ENCODE measurements around the gene SAP30.
A peak's percentile ranks its signal among the peaks of the same experiment; 100 is the strongest.

SAP30 gene

DNA sequence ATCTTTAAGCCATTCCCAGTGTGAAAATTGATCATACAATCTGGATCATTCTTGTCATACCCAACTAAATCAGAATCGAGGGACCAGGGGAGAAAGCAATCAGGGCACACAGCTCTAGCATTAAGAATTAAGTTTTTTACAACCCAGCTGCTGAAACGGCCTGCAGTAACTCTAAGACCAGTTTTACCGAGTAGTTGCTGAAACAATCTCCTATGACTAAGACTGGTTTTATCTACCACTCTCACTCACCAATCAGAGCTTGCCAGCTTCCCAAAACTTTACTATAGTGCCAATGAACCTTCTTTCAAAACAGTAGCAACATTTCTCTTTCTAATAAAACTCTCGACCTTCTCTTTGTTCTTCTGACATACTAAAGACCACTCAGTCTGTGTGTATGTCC, 2.8 kb upstream of the SAP30 start:
- DNase-seq, result no peak

DNA sequence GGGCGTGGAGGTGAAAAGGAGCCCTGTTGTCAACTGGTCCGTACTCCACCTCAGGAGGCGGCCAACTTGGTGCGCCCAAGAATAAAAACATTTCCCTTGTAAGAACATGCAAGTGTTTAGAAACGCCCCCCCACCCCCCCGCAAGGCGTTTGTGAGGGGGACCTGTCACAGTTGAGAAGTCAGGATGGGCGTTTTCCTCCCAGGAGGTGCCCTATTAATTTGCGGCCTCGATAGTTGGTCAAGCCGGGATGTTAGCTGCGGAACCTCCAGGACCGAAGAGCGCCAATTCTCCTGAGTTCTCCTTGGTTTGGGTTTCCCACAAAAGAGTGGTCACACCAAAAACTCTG, 651 bp upstream of the SAP30 start:
- peak; percentile 76 for DNase-seq

DNA sequence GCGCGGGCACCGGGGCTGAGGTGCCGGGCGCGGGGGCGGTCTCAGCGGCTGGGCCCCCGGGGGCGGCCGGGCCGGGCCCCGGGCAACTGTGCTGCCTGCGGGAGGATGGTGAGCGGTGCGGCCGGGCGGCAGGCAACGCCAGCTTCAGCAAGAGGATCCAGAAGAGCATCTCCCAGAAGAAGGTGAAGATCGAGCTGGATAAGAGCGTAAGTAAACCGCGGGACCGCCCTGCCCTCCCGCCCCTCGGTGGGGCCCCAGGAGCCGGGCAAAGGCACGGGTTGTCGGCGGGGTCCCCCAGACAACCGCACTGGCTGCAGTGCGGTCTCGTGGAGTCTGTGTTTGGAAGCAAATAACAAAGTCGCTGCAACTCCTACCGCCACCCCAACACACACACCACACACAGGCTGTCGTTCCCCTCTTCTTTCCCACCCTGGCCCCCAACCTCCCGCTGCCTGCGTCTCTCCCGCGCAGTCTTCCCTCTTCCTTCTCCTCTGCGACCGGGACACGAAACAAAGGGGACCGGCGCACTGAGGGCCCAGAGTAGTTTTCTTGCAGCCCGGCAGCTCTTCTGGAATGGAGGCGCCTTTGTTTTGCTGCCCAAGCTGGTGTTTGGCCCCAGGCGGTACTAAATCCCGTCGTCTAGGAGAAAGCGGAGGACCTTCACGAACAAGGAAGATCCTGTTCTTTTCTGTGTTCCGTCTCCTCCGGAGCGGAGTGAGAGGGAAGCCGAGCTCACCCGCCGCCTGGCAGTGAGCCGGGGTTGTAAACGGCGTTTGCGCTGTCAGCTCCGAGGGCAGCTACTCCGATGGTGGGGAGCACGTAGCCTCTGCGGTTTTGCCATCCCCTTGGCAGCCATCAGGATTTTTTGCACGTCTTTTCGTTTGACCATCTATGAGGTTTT, 788 bp downstream of the SAP30 start:
- DNase-seq, result peak; percentile 26

DNA sequence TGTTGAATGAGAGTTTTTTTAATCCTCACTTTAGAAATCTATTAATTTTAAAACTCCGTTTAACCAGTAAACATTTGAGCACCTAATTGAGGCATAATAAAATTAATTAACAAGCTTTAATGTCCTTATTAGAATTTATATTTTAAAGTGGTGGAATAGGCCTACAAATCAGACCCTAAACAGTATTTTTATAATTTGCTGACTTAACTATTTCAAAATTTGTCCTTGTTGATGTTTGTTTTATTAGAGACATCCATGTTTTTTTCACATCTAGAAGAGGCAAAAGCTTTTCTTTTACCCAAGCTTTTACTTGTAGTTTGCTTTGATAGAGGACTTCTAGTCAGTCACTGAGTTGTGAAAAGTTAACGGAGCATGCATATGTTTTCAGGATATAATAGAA, 3.8 kb downstream of the SAP30 start:
- DNase-seq, result no peak

DNA sequence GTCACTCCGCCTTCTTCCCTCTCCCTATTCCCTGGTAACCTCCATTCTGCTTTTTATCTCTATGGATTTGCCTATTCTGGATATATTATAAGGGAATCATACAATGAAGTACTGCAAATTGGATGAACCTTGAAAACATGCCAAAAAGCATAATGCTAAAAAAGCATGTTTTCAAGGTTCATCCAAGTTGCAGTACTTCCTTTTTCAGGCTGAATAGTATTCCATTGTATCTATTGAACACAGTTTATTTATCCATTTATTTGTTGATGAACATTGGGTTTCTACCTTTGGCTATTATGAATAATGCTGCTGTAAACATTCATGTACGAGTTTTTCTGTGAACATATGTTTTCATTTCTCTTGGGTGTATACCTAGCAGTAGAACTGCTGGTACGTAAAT, 9.2 kb downstream of the SAP30 start:
- no peak for DNase-seq

DNA sequence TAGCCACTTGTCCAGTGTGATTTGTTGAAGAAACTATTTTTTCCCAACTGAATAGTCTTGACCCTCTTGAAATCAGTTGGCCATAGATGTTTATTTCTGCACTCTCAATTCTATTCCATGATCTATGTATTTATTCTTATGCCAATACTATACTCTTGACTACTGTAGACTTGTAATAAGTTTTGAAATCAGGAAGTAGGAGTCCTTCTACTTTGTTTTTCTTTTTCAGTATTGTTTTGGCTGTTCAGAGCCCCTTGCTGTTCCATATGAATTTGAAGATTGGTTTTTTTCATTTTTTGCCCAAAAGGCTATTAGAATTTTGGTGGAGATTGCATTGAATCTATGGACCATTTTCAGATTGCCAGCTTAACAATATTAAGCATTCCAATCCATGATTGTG, 10.2 kb downstream of the SAP30 start:
- no peak for DNase-seq

DNA sequence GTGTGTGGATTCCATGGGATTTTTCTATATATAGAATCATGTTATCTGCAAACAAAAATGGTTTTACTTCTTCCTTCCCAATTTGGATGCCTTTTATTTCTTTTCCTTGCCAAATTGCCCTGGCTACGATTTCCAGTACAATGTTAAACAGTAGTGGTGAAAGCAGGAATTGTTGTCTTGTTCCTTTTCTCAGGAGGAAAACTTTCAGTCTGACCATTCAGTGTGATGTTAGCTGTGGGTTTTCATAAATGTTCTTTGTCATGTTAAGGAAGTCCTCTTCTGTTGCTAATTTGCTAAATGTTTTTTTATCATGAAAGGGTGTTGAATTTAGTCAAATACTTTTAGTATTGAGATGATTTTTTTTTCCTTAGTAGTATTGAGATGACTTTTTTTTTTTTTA, 10.9 kb downstream of the SAP30 start:
- no peak for DNase-seq

DNA sequence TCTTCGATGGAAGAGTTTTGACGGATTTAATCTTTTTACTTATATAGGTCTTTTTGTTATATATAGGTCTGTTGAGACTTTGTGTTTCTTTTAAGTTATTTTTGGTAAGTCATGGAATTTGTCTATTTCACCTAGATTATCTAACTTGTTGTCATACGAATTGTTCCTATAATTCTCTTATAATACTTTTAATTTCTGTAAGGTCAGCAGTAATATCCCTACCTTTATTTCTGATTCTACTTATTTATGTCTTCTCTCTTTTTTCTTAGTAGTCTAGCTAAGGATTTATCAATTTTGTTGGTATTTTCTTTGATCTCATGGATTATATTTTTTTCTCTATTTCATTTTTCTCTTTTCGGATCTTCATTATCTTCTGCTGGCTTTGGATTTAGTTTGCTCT, 11.6 kb downstream of the SAP30 start:
- no peak for DNase-seq

DNA sequence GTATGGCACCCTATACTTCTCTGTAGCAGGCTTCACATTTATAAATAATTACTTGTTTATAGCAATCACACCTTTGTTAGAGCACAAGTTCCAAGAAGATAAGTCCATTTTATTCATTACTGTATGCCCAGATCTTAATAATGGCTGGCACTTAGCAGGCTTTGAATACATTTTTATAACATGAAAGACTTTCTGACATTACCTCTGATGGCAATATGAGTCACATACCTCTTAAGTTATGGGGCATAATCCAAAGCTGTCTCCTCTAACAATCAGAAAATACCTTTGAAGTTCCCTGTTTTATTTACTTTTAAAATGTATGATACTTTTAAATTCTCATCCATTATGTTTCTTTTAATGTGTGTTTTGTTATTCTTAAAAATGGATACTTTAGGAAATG, 16.0 kb downstream of the SAP30 start:
- DNase-seq, result no peak

DNA sequence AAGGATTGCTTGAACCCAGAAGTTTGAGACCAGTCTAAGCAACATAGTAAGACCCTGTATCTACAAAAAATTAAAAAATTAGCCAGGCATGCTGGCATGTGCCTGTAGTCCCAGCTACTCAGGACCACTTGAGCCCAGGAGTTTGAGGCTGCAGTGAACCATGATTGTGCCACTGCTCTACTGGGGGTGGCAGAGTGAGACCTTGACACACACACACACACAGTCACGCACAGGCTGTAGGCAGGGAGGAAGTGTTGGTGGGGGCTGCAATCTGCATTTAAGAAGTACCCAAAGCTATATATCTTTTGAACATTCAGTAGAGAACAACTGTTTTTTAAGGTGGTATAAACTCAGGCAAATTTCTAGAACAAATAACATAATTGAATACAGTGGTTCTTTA, 20.9 kb downstream of the SAP30 start:
- no peak for DNase-seq

DNA sequence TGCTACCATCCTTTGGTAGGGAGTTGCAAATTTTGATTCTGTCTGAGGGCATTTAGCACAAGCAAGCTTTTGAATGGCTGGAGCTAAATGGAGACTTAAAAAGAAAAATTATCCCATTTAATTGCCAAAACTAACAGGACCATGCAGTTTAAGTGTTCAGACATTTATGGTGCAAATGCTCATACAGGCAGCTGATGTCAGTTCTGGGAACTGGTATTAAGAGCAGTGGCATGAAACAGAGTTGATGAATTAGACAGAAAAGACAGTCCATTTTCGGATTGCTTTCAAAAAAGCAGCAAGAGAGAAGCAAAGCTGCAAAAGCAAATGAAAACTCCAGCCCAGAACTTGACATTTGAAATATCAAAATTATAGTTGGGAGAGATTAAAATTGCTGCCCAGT, 26.9 kb downstream of the SAP30 start:
- no peak for DNase-seq

DNA sequence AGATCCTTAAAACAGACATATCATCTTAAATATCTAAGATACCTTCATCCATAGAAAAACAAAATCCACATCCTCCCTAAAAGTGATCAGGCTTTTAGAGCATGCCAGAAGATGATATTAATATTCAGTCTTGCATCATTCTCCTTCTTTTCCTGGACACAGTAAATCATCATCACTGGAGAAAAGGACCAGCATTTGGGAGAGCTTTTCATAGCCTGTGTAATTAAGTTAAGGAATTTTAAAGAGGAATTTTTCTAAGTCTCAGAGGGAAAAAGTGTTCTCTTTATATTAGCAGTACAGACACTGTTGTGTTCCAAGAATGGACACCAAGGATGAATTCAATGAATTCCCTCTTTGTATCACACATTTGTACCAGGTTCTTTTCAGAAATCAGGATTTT, 27.5 kb downstream of the SAP30 start:
- DNase-seq, result no peak

DNA sequence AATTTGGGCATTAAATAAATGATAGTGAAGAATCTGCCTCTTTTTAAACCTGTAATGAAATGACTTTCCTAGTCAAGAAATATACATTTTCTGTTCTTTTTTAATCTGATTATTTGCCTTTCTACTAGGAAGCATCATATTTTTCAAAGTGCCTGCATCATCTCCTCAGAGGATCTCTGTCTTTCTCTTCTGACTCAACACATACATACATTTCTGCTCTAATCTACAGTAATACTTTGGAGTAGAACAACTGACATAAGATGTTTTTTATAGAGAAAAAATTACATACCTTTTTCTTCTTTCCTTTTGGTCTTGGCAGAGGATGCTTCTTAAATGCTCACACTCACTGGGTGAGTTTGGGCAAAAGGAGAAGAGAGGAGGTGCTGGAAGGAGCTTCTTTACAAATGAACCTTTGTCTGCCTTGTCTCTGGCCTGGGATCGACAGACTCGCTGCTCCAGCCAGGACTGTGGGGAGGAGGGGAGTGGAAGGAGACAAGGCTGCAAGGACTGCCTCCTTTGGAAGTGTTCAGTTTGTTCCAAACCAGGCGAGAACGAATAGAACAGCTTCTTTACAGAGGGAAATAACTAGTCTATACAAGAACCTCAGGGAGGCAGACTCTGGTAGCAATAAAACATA, 28.1 kb downstream of the SAP30 start, which contains the start of gene SCRG1:
Gene SCRG1, minus strand, starts transcription at position 338 of the 637 bp plus-strand sequence. CDS start 7,702 bp downstream, outside the sequence.
- no peak for DNase-seq

DNA sequence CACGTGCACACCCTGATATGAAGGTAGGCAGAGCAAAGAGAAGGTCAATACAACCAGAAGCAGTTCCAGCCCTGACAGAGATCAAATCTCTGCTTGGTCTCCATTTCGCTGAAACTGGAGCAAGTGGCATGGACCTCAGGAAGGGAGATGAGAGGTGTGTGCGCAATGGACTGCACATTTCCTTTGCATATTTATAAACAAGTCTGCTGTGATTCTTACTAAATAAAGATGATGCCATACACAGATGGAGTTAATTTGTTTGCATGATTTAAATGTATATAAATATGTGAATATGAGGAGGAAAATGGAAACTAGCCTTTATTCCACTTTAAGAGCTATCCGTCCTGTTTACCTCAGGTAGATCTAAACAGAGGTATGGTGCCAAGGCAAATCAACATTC, 30.3 kb downstream of the SAP30 start:
- no peak for DNase-seq

DNA sequence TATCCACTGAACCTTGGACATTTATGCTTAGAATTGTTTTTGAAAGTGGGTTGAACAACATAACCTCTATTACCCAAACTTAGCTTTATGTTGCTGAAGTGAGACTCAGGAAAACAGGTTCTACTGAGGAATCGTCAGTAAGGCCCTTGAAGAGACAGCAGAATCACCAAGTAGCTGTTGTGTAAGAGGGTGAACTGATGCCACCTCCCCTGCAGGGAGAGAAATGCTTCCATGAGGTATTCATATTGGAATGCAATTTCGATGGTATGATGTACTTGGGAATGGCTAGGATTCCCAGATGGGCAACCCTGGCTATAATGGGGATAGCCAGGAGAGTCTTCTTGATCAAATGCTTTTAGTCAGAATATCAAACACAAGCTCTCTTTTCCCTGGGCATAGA, 32.3 kb downstream of the SAP30 start:
- DNase-seq, result no peak

DNA sequence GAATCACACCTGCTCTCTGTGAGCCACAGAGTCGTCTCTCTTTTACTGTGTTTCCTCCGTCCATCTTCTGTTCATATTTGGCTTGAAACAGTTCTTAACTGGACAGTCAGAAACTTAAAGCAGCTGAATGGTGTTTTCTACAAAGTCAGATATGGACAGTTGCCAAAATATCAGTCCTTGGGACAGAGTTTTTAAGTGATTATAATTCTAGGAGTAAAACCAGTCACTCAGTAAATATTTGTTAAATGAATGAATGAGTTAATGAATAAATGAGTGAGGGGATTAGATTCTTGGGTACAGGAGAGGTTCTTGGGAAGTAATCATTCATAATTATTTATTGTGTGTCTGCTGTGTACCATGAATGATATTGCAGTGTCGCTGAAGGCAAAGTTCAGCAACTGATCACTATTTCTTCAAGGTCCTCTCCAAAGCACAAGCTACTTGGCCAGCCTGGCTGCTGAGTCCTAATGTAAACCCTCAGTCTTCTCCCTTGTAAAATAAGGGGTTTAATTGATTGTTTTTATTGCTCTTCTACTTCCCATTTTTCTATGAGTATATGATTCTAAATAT, 33.6 kb downstream of the SAP30 start:
- DNase-seq, result no peak

DNA sequence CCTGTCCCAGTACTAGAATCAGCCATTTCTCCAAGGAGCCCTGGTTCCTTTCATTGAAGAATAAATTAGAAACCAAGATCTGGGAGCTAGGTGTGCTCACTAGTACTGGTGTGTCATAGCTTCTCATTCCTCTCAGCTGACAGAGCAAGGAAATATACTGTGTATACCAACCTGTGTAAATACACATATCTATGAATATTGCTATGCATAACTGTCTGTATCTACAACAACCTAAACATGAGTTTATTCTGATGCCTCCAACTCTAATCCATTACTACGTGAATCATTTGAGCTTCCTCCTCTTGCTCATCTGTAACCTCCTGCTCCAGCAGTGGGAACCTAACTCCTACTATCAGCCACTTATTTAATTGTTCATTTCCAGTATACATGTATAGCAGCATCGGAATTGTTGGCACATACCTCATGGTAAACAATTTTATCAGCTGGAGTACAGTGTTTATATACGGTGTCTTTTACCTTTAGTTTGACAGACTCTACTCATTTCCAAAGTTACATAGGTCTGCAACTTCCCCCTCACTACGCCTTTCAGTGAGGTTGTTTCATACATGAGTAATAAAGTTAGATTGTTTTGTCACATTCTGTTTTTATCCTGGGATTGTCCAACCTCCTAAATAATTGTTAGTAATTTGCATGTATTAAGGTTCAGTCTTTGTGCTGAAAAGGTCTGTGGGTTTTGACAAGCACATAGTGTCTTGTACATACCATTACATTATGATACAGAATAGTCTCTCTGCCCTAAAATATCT, 35.3 kb downstream of the SAP30 start:
- DNase-seq, result no peak

DNA sequence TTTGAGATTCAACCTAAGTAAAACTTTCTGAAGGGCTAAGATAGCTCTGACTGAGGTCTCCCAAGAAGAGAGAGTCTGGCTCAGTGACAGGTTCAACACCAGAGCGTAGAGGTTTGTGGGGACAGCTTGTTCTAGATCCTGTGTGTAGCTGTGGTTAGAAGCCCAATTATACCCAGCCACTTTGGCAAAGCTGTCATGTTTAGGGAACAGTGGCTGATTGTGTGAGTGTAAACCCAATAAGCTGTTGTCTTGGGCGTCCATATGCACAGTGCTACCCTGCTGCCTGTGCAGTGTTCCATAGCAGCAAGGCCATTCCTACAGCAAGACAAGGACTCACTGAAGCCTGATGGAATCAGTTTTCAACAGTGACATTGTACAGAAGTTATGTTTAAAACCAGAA, 39.3 kb downstream of the SAP30 start:
- no peak for DNase-seq

DNA sequence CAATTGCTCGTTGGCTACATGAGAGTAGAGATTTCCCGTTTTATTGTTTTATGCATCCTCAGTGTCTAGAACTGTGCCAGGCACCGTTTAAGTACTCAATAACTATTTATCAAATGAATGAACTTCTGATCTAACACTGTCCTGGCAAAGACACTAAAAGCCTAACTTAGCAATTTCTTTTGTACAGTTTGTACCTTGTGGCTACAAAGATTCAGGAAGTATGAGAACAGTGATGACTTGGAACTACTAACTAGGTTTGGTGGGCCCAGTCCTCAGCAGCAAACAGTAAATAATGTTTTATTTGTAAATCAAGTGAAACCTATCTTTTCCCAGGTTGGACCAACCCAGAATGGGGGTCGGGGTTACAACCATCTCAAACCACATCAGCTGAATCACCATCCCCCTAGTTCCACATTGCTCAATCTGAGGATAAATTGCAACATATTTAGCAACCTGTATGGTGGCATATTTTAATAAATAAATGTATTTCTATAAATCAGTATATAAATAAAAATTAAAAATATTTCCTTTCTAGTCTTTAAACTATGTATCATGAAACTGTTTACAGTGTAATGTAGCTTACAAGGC, 40.4 kb downstream of the SAP30 start:
- no peak for DNase-seq

DNA sequence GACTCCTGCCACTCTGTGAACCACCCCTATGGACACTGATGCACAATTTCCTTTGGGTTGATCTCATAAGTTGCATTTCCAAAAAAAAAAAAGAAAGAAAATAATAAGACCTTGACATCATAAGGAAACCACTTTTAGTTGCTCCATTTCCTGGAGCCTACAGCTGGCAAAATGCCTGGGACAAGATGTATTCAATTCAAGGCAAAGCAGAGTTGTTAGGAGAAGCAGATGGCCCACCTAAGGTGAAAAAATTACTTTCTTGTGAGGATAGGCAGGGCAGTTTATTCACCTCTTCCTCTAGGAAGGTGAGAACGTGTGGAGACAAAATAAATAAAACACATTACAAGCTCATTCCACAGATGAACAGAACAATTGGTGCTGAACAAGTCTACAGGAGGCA, 42.3 kb downstream of the SAP30 start:
- no peak for DNase-seq

DNA sequence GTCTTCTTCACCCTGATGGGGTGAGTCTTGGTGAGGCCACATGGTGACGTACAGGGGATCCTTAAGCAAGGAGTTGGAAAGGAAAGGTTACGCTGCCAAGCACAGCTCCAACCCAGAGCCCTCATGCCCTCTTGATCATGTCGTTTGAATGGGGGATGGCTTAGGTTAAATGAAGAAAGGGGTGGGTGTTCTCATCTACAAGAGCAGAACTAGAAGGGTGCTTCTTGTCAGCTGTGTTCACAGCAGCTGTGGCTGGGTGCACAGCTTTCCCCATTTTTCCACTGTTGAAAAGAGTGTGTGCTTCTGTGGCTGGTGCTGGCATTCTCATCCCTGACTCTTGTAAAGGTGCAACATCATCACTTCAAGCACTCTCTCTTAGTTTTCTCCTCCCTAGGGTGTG, 43.7 kb downstream of the SAP30 start:
- no peak for DNase-seq

DNA sequence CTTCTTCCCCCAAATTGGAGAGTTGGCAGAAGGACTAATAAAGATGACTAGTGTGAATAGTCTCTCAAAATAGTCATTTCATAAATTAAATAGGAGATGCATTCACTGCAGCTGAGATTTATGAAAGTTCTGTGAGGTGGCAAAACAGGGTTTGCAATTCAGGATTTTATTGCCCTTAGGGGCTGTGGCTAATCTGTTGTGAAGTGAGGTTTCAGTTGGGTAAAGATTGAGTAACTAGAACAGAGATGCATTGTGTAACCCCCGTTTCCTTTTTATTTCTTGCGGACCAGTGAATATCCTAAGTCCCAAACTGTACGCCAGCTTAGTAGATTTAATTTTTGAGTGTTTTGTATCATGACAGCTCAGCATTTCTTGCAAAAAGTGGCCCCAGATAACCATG, 44.3 kb downstream of the SAP30 start:
- DNase-seq, result no peak
